ENCODE results near the gene MREG. TPM values are rescaled to one million over a fixed set of nuclear protein-coding genes. Genes with fewer than 3 reads are reported as not detected.
"Not testable (repeated sequence)": the region's sequence is repeated elsewhere in the genome, so short reads cannot be mapped to it uniquely, and the experiment has no call there.

MREG gene
- total and polyA plus RNA-seq, 12 donors: 3.1 to 14.4 (median 6.3) TPM

DNA sequence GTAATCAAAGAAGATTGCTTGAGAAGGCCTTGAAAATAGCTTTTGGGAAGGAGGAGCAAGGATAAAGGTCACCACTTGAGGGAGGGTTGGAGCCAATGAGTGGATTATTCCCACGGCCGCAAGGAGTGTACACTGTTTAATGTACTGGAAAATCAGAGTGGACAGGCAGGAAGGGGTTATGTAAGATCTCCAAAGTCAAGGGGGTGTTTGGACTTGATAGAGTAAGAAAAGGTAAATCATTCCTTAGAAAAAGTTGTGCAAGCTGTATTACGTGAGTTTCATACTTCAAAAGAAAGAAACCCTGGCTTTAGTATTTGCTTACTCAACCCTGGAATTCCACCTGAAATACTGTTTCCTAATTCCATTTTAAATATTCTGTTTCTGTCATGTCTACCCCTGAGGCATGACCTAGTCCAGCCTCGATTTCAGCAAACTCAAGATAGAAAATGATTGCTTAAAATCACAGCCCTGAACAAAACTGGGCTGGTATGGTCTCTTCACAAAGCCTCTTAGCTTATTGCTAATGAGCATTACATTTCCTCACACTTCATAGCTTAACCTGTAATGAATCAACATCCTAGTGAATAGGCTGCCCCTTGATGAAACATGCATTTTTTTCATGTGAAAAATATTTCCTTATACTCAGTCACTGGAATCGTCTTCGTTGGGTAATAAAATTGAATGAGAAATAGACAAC is 1.1 kb downstream of the MREG start:
- H3K36me3 ChIP-seq (replicated peaks in 1 of 2): no peaks in the 10 kb centered on the region
- no peaks in the 10 kb centered on the region for H3K9me3 ChIP-seq (replicated peaks in 1 of 3)
- TF ChIP-seq, protein P1, sequence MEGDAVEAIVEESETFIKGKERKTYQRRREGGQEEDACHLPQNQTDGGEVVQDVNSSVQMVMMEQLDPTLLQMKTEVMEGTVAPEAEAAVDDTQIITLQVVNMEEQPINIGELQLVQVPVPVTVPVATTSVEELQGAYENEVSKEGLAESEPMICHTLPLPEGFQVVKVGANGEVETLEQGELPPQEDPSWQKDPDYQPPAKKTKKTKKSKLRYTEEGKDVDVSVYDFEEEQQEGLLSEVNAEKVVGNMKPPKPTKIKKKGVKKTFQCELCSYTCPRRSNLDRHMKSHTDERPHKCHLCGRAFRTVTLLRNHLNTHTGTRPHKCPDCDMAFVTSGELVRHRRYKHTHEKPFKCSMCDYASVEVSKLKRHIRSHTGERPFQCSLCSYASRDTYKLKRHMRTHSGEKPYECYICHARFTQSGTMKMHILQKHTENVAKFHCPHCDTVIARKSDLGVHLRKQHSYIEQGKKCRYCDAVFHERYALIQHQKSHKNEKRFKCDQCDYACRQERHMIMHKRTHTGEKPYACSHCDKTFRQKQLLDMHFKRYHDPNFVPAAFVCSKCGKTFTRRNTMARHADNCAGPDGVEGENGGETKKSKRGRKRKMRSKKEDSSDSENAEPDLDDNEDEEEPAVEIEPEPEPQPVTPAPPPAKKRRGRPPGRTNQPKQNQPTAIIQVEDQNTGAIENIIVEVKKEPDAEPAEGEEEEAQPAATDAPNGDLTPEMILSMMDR (IDR thresholded peaks at IDR 0.05): peak in 1 of 6 experiments; percentile 19
- no peak for TF ChIP-seq POLR2A (IDR thresholded peaks at IDR 0.05)
- no peak for DNase-seq
- H3K27me3 ChIP-seq: no peaks in the 10 kb centered on the region
- H3K4me3 ChIP-seq: peak overlapping the region in 1 of 4 donors; percentile 76
- peak overlapping the region in 2 of 5 donors; percentile 58 to 71 for H3K27ac ChIP-seq
- intact Hi-C loops (cut with DNase I): loop anchor here (5.0 to 10.0 kb wide), 2 partner anchors 57 to 60 kb away; no protein-coding TSS in a partner anchor
- H3K4me1 ChIP-seq (replicated peaks in 1 of 2): peaks cover 0 to 6% of the 10 kb centered on the region in 2 donors
- WGBS, 4 donors: 19 to 23% (median 22%) methylated on average over 6 of the region's 6 CpGs

DNA sequence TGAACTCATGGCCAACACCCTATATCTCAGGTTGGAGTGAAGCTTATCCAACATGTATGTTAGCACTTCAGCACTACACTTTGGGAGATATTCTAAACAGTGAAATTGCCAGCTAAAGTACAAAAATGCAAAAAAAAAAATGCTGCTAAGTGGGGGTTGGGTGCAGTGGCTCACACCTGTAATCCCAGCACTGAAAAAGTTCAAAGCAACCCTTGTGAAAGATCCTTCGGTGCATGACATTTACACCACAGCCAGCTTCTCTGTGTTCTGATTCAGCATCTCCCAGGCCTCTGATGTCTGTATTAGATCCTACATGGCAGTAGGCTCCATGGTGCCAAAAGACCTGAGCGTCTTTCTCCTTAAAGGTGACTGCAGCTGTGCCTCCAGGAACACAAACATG is 4.1 kb downstream of the MREG start:
- DNase-seq; H3K36me3 ChIP-seq (replicated peaks in 1 of 2); H3K27ac ChIP-seq; H3K27me3 ChIP-seq; H3K4me3 ChIP-seq; H3K9me3 ChIP-seq (replicated peaks in 1 of 3); intact Hi-C loops (cut with DNase I): not testable (repeated sequence)
- peaks cover 0 to 13% of the 10 kb centered on the region in 2 donors for H3K4me1 ChIP-seq (replicated peaks in 1 of 2)
- WGBS, 4 donors: 80 to 93% (median 86%) methylated on average over 2 of the region's 2 CpGs

- Histone ChIP-seq H3K4me3 (no peak overlapping the region), H3K27ac (no peak overlapping the region)
These were observed 5.0 kb downstream of the MREG start for GRCh38 chr2:216008387-216008786.

DNA sequence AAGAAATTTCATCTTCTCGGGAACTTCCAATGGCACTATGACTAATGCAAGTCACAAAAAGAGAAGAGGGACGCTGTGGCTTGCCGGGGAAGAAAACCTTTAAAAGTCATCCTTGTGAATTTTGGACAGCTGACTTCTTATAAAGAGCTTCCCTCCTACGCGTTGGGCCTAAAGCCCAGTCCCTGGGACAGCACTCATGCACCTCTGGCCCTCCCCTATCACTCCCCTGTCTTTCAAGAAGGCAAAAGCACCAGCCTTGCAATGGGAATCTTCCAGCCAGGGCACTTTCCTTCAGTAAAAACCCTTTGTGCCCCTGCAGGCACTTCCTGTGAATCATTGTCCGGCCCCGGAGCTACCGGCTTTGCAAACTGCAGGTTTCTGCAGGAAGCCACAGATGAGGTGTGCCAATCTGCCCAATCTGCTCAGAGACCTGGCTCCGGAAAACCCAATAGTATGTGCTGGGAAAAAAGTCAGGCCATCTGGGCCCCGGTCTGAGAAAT is 7.1 kb downstream of the MREG start:
- no peak overlapping the region for H3K4me3 ChIP-seq
- H3K27me3 ChIP-seq: no peaks in the 10 kb centered on the region
- intact Hi-C loops (cut with DNase I): no loop called here
- no peaks in the 10 kb centered on the region for H3K36me3 ChIP-seq (replicated peaks in 1 of 2)
- H3K9me3 ChIP-seq (replicated peaks in 1 of 3): no peaks in the 10 kb centered on the region
- H3K4me1 ChIP-seq (replicated peaks in 1 of 2): peaks cover 0 to 14% of the 10 kb centered on the region in 2 donors
- DNase-seq: peak; percentile 27 to 80 (median 56)
- H3K27ac ChIP-seq: peak overlapping the region in 2 of 5 donors; percentile 30 to 51
- 33 to 41% (median 36%) methylated on average over 10 of the region's 10 CpGs for WGBS, 4 donors
- TF ChIP-seq, protein P1 (IDR thresholded peaks at IDR 0.05): no peak
- TF ChIP-seq POLR2A (IDR thresholded peaks at IDR 0.05): no peak

More at GRCh38 chr2:216008387-216008786, 5.0 kb downstream of the MREG start:
- Histone ChIP-seq H3K27me3 (no peaks in the 10 kb centered on the region), H3K36me3 (replicated peaks in 1 of 2) (no peaks in the 10 kb centered on the region), H3K9me3 (replicated peaks in 1 of 3) (no peaks in the 10 kb centered on the region), H3K4me1 (replicated peaks in 1 of 2) (peaks cover 0 to 7% of the 10 kb centered on the region in 2 donors)
- TF ChIP-seq, protein P1 (IDR thresholded peaks at IDR 0.05): no peak
- no peak for TF ChIP-seq POLR2A (IDR thresholded peaks at IDR 0.05)
- DNase-seq: no peak
- intact Hi-C loops (cut with DNase I): no loop called here
- WGBS, 4 donors: 85 to 96% (median 92%) methylated on average over 3 of the region's 3 CpGs
